ENCODE measurements around the gene TEDDM1. TPM values are rescaled to one million over a fixed set of nuclear protein-coding genes. Genes with fewer than 3 reads are reported as not detected.

TEDDM1 gene
- total and polyA plus RNA-seq, 2 of the 13 experiments (the other 11 are each of a cell fraction or from before 2014, with no cell fraction given): not detected

- TF ChIP-seq SRSF4 (IDR thresholded peaks at IDR 0.05; ENCODE audit: low read depth, low read length, poor library complexity, severe bottlenecking): no peak
- TF ChIP-seq RARG (CRISPR knock-in tag; IDR thresholded peaks at IDR 0.05; ENCODE audit: low read depth): no peak
- 0 out of 2 replicates have a peak, but pooled peaks have one; percentile 49 for TF ChIP-seq NFATC3 (CRISPR knock-in tag; IDR thresholded peaks at IDR 0.05)
- no peak; the same call in 1 of the 2 replicates for TF ChIP-seq THAP9 (CRISPR knock-in tag; IDR thresholded peaks at IDR 0.05; ENCODE audit: borderline replicate concordance)
- TF ChIP-seq ZNF317 (CRISPR knock-in tag; IDR thresholded peaks at IDR 0.05): no peak; the same call in 1 of the 2 replicates
- TF ChIP-seq XBP1 (CRISPR knock-in tag; IDR thresholded peaks at IDR 0.05): peak; percentile 42; the same call in 1 of the 2 replicates
- no peak for TF ChIP-seq MIER2 (CRISPR knock-in tag; IDR thresholded peaks at IDR 0.05)
- peak; percentile 57 for TF ChIP-seq IKZF5 (CRISPR knock-in tag; IDR thresholded peaks at IDR 0.05)
- 0 out of 2 replicates have a peak, but pooled peaks have one; percentile 17 for TF ChIP-seq ZFP1 (CRISPR knock-in tag; IDR thresholded peaks at IDR 0.05)
- TF ChIP-seq PHF21A (CRISPR knock-in tag; IDR thresholded peaks at IDR 0.05): no peak
- no peak for TF ChIP-seq HNF4G (IDR thresholded peaks at IDR 0.05; ENCODE audit: borderline replicate concordance, low read depth, low read length)
- TF ChIP-seq HNF4G (CRISPR knock-in tag; IDR thresholded peaks at IDR 0.05; ENCODE audit: borderline replicate concordance, low read depth): no peak
- 0 out of 2 replicates have a peak, but pooled peaks have one; percentile 51 for TF ChIP-seq AKNA (CRISPR knock-in tag; IDR thresholded peaks at IDR 0.05; ENCODE audit: borderline replicate concordance)
- 0 out of 2 replicates have a peak, but pooled peaks have one; percentile 39 for TF ChIP-seq NR2C2 (CRISPR knock-in tag; IDR thresholded peaks at IDR 0.05; ENCODE audit: borderline replicate concordance)
- no peak; the same call in 1 of the 2 replicates for TF ChIP-seq FUBP1 (CRISPR knock-in tag; IDR thresholded peaks at IDR 0.05; ENCODE audit: borderline replicate concordance)
- TF ChIP-seq KDM4B (CRISPR knock-in tag; IDR thresholded peaks at IDR 0.05): no peak
- TF ChIP-seq SNAPC2 (CRISPR knock-in tag; IDR thresholded peaks at IDR 0.05): no peak
- peak; percentile 96 for TF ChIP-seq ZNF737 (CRISPR knock-in tag; IDR thresholded peaks at IDR 0.05; ENCODE audit: borderline replicate concordance)
Measured at GRCh38 chr1:182391362-182392049, 9.0 kb downstream of the TEDDM1 start, which contains the start of gene GLUL (continued).
